CD4-positive, alpha-beta T cell treated with Interleukin-4 for 1 hour (primary cell): ENCODE results near the gene SORBS1.

Source experiments
- DNase-seq, 2 donors: peaks; one replicate each; pipeline ENCODE4 v3.0.0-alpha.2; 2020 to 2022

Gene SORBS1

DNA sequence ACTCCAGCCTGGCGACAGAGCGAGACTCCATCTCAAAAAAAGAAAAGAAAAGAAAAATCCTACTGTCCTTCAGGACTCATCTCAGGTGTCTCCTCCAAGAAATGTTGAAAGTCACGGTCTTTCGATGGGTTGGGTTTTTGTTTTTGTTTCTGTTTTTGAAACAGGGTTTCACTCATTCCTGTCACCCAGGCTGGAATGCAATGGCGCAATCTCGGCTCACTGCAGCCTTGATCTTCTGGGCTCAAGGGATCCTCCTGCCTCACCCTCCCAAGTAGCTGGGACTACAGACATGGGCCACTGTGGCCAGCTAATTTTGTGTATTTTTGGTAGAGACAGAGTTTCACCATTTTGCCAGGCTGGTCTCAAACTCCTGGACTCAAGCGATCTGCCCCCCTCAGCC lies 3.1 kb upstream of the SORBS1 start:
- no peak for DNase-seq

DNA sequence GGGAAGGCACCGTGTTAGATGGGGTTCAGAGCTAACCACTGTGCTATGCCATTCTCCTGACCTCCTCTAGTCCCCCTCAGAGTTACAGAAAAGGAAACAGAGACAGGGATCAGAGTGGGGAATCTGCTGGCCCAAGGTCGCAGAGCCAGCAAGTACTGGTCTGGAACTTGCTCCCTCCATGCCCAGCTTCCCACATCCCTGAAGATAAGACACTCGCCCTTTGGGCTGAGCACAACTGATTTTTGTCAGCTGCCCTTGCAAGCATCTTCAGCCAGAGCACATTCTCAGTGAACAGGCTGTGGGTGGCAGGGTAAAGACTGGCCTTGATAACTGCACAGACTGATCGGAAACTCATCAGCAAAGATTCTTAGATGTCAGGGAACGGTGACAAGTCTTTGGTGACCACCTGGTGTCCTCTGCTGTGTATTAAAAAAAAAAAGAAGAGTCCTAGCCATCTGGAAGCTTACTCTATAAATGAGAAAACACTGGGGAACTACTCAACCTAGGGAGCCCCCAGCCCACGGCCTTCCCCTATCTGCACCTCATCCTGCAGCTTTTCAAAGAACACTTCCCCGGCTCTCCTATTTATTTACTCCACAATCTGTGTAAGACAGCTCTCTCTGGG lies 1.3 kb upstream of the SORBS1 start:
- DNase-seq = no peak

DNA sequence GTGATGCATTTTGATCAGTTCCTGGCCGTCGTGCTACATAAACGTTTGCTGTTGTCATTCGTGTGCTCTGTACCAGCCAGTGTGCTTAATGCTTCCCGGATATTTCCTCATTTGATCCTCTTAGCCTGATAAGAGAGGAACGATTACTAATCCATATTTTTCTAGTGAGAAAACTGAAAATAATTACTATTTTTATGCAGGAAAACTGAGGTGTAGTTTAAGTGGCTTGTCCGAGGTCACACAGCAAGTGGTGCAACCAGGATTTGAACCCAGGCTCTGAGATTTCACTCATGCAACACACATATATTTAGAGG lies 650 bp upstream of the SORBS1 start:
- DNase-seq = no peak

DNA sequence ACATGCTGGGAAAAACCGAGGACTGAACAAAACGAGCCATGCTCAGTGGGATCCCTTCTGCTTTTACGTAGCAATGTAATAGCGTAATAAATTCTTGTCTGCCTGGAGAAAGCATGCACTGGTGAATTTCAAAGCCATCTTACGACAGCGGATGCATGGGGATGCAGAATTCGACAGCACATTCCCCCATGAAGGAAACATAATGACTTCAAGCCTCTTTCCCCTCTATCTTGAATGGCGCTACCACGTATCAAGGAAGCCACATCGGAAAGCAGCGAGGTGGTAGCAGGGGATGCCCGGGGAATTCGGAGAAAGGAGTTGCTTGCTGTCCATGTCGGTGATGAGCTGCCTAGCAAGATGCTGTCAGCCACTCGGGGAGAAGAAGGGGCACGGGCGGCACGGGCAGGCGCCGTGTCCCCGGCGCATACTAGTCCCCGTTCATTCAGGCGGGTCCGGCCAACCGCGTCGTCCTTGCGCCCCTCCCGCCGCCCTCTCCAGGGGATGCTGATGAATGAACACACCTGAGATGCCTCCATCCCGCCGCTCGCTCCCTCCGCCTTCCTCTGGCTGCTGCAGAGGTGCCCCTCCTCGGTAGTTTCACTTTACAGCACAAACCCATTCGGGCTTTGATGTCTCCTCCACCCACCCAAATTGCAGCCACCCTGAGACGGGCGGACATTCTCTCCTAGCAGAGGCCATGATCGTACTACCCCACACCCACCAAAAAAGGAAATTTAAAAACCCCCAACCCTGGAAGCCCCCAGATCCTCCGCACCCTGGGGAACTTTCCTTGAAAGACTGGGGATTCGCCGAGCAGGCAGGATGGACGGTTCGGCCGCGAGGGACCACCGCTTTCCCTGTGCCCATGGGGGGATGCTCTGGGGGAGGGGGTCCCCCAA lies 644 bp downstream of the SORBS1 start:
- DNase-seq = peak; percentile 35 to 51

DNA sequence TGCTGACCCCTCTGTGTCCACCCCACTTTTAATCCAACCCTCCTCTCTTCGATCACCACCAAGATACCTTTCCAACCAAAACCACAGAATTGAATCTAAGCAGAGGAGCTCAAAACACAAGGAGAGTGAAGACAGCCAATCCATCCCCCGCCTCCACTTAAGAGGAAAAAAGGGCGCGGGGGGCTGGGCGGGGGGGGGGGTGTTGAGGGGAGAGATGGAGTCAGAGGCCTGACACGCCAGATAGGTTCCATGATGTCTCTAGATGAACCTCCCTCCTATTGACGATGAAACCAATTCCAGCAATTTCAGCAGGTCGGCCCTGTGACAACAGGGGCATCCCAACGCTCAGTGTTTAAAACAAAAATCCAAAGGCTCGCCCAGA lies 1.3 kb downstream of the SORBS1 start:
- no peak for DNase-seq

DNA sequence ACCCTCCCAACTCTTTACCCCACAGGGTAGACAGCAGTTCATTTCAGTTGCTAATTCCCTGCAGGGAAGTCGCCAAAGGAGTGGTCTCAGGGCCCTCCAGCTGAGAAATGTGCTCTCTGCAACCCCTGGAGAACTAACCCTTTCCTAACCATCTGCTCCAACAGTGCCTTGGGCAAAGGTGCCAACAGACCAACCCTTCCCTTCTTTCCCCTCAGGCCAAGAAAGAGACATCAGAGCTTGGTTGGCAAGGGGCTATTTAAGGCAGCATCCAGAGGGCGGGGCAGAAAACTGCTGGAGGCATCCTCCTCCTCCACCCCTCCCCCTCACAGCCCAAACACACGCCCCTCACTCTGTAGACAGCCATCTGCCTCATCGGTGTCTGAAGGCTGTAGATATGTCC lies 1.7 kb downstream of the SORBS1 start:
- no peak for DNase-seq

DNA sequence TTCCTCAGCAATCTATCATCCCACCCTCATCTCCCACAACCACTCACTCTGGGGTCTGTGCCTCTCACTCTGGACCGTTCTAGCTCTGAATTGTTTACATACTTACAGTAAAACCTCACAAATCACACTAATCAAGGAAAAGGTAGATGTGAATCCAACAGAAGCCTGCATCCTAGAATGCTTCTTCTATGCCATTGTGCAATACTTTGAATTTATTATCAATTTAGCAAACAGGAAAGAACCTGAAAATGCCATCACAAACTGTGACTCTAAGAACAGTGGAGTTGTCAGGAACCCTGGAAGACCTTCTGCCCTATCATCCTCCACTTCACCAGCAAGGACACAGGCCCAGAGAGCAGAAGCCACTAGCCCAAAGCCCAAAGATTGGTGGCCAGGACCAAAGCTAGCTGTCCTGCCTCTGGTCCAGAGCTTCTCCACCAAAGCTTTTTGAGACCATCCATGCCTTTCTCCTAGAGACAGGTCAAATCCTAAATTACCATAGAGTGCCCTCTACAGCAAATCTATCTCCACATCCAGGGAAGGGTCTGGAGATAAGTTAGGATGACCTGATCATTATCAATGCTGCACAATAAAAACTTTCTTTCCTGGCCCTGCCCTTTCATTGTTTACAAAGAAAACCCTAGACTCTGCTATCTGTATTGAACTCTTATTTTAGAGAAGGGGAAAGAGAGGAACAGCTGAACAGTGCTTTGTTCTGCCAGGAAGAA lies 2.4 kb downstream of the SORBS1 start:
- no peak for DNase-seq

DNA sequence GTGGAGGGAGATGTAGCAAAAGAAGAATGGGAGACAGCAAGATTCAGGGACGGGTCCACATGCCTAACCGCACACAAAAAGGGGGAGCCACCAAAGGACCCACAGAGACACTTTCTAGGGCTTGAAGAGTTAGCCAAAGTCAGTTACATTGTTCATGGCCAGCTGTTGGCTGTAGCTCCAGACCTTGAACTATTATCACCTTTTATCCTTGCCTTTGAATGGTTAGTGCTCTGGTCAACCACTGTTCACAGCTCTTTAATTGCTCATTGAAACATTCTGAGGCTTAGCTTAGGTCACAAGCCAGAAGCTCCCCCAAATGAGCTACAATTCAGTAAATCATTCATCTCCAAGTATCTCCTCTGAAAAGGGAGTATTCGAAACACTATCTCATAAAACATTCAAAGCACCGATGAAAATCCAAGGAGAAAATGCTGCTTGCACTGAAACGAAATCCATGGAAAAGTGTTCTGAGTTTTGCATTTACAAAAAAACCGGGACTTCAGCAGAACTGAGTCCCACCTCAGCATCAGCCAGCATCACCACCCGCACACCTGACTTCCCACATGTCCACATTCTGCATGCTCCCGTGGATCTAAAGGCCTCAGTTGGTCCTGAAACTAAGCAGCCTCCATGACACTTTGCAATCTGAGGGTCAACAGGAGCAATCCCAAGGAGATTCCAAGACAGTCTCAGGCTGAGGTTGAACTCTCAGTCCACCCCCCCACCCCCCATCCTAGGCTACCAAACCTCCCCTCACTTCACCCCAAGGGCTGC lies 4.0 kb downstream of the SORBS1 start:
- DNase-seq = no peak

DNA sequence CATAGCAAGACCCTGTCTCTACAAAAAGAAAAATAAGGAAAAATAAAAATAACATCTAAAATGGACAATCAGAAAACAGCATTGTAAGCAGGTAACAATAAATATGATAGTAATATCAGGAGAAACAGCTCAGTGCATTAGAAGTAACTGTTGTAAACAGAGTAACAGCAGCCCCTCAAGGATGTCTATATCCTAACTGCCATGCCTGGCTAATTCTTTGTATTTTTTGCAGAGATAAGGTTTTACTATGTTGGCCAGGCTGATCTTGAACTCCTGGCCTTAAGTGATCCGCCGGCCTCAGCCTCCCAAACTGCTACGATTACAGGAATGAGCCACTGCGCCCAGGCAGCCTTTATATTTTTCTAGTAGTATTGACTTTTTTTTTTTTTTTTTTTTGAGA lies 7.5 kb downstream of the SORBS1 start:
- DNase-seq = no peak

DNA sequence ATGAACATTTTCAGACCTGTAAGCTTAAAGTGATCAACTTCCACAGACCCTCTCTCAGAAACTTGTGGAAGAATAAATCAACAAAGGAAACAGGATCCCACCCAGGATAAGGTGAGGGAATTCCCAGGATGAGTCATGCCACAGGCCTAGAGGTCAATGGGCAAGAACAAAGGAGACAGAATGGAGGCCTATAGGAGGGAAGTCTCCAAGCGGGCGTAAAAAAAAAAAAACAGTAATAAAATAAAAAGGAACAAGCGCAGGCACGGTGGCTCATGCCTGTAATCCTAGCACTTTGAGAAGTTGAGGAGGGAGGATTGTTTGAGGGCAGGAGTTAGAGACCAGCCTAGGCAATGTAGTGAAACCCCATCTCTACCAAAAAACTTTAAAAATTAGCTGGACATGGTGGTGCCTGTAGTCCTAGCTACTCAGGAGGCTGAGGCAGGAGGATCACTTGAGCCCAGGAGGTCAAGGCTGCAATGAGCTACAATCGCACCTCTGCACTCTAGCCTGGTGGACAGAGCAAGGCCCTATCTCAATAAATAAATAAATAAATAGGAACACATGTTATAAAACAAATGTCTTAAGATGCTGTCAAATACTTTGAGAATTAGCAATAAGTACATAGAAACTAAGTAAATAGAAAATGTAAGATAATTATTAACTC lies 8.4 kb downstream of the SORBS1 start:
- no peak for DNase-seq

DNA sequence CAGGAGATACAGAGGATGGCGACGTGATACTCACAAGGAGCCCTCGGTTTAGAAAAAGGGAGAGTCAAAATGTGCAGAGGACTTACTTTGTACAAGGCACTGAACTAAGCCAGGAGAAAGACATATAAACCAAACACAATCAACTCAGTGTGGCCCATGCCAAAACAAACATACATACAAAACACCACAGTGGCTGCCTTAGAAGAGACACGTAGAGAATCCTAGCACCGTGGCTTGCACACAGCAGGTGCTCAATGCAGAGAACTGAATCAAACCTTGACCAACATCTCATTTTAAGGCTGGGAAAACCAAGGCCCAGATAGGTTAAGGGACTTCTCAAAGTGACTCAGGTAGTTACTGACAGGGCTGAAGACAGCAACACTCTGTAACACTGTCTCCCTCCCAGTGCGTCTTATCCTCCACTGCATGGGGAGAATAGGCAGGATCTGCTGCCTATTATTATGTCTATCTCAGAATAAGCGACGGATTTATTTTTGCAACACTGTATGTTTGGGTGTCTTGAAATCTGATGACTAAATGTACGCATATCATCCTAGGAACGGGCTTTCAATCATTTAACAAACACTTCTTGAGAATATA lies 11.0 kb downstream of the SORBS1 start:
- DNase-seq = no peak

DNA sequence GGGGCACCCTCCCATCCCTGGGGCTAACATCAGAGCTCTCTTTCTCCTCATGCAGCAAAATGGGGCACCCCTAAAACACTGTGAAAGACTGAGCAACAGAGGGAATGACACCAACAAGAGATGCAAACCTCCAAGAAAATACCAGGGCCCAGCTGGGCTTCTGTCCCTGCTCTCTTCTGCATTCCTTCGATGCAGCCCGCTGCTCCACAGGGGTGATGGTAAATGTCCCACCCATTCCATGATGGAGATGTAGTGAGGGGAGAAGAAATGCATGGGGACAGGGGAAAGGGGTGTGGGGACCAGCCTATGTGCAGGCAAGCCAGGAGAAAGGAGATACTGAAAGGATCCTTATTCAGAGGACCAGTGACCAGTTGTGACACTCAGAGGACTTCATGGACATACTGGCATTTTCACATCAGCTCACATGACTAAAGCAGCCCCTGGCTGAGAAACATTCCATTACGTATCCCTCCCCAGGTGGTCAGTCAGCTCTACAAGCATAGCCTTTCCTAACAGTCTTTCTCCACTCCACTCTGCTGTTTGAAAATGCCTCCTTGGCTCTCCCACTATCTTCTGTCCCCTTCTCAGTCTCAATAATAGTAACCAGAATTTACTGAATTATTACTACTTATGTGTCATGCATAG lies 13.3 kb downstream of the SORBS1 start:
- no peak for DNase-seq

DNA sequence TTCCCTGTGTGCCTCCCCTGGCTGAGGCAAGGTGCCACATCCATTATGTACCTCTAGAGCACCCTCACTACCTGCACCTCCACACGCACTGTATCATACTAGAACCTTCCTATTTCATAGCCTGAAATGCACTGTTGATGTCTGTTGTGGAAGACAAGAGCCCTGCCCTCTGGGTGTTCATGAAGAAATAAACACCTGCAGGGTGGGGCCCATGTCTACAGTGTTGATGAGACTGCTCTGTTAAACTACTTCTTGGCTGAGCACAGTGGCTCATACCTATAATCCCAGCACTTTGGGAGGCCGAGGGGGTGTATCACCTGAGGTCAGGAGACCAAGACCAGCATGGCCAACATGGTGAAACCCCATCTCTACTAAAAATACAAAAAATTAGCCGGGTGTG lies 14.0 kb downstream of the SORBS1 start:
- no peak for DNase-seq

DNA sequence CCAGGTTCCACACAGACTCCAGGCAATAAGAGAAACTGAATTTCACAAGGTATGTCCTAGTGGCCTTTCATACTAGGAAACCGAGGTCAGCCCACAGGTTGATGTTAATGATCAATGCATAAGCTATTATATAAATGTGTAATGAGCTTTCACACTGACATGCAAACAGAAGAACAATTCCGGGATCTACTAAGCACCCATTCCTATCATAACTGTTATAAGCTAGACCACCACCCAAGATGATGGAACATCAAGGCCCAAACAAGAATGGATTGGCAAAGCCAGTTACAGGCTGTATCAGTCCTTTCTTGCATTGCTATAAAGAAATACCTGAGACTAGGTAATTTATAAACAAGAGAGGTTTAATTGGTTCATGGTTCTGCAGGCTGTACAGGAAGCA lies 15.2 kb downstream of the SORBS1 start:
- DNase-seq = no peak

DNA sequence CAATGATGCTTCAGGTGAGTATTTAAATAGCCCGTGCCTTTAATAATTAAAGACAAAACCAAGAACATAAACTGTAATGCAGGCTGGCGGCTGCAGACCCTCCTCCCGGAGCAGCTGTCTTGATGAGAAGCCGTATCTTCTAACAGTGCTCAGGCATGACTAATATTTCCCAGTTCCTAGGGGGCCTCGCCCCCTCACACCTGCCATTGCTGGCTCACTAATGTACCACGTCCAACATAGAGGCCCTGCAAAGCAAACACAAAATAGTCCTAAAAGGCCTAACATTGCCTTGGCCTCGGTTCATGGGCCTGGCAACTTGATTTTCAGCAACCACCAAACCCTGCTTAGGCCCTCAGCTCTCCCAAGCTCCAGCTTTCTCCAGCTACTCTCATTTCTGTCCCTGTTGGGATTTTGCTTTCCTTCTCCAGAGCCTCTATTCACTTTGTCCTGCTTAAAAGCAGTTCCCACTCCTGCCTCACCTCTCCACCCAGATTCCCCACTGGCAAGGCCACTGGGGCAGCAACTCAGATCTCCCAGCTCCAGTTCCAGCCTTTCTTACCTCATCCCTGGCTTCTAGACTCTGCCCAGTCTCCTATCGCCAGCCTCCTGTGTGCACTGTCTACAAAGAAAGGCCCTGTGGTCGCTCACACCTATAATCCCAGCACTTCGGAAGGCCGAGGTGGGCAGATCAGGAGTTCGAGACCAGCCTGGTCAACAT lies 16.2 kb downstream of the SORBS1 start:
- no peak for DNase-seq

DNA sequence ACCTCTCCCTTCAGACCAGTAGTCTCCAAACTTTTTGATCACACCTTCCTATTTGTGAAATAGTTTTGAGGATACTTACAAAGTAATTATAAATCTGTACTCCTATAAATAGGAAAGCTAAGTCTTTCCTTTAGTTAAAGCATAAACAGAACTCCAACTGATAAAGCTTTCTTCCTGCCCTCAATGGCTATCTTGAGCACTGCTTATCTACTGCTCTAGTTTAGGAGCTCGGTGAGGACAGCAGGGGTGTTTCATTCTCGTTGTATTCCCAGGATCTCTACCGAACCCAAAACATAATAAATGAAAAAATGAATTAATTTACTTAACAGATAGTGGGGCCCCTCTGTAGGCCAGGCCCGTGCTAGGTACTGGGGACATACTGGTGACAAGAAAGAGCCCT lies 17.7 kb downstream of the SORBS1 start:
- no peak for DNase-seq

DNA sequence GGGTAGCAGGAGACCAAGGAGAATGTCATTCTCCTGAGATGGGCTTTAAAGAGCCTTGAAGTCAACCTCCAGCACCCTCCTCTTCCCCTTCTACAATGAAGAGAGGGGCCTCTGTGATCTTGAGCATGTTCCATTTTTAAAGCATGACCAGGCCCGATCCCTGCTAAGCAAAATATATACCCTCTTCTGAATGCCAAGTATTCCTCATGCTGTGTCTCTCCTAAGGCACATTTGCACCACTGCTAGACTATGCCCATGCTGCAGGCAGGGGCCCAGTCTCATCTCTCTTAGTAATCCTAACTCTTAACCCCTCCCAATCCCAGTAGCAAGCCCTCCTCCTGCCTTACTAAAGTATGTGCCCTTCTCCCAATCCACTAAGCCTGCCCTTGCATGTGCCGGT lies 18.4 kb downstream of the SORBS1 start:
- DNase-seq = no peak

DNA sequence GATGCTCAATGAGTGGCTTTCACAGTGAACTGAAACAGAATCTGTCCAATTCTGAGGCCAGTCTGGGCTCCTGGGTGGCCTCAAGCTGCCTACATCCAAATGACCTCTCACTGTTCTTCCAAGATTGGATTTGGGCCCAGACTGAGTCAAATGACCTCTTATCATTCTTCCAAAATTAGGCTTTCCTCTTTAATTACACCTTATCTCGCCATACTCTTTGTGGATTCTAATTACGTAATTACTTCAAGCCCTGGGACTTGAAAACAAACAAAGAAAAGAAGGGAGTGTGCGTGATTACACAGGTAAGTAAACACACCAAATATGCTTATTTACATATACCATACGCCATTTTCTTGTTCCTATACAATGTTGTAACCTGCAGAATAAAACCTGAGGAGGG lies 18.8 kb downstream of the SORBS1 start:
- no peak for DNase-seq

DNA sequence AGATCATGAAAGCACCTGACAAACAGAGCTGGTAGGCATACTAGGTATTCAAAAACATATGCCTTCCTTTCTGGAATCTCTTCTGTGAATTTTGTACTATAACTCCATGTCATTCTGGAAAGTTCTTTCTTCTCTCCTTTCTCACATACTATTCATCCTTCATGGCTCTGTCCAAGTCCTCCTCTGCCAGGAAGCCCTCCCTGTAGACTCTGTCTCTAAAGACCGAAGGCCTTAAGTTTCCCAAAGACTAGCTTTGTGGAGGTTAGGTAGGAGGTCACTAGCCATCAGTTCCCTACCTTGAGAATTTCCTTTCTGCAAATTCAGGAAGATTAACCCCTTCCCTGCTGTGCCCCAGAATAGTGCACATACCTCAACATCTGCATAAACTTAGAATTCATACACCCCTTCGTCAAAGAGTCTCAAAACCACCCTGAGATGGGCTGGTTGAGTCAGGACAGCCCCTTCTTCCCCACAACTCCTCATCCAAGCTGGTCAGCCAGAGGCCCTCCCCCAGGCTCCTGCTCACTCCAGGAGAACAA lies 20.6 kb downstream of the SORBS1 start:
- DNase-seq = no peak

DNA sequence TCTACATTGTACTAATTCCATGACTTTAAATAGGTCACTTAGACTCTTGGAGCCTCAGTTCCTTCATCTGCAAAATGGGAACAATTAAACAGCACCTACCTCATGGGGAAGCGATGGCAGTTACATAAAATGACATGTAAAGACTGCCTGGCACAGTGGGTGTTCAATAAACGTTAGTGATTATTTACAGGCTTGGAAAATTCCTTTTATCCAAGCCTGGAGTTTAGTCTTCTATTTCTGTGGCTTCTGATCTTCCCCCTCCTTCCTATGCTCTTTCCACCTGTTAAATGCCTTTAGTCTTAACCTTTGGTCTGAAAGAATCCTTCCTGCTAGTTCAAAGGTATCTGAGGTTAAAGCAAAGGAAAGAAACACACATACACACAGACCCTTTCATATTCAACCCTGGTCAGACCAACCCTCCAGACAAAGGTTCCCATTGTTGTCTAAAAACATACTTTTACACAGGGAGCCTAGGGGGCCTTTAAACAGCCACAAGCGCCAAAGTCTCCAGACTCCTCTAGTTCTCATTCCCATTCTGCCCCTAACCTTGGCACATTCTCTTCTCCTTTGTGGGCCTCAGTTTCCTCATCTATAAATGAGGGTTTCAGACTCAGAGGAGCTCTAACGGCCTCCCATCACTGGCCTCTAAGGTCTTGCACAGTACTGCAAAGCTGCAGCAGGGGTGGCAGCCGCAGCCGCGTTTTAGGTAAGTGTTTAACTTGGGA lies 21.4 kb downstream of the SORBS1 start:
- no peak for DNase-seq
